GM12872 (cell line): ENCODE measurements around the gene NOB1.
A peak's percentile ranks its signal among the peaks of the same experiment; 100 is the strongest.

ENCODE experiments used
- TF ChIP-seq, protein P1 (sequence below): IDR thresholded peaks from 3 replicates; pipeline ENCODE4 v1.5.1; 2011; ENCODE audit warnings: low read depth, mild to moderate bottlenecking, low read length, moderate library complexity; ENCODE audit not compliant: insufficient read depth

The NOB1 gene

DNA sequence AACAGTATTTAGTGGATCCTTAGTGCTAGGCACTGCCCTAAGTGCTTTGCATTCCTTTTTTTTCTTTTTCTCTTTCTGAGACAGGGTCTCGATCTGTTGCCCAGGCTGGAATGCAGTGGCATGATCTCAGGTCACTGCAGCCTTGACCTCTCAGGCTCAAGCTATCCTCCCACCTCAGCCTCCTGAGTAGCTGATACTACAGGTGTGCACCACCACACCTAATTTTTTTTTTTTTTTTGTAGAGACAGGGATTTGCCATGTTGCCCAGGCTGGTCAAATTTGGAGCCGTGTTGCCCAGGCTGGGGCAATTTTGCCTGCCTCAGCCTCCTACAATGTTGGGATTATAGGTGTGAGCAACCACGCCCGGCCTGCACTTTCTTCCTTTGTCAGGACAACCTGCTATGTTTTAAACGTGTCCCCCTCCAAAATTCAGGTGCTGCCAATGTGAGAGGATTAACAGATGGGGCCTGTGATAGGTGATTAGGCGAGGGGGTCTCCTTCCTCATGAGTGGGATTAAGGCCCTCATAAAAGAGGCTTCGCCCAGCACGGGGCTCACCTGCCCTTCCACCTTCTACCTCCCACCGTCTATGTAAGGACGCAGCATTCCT is 33.8 kb downstream of the NOB1 start:
- TF ChIP-seq, protein P1, sequence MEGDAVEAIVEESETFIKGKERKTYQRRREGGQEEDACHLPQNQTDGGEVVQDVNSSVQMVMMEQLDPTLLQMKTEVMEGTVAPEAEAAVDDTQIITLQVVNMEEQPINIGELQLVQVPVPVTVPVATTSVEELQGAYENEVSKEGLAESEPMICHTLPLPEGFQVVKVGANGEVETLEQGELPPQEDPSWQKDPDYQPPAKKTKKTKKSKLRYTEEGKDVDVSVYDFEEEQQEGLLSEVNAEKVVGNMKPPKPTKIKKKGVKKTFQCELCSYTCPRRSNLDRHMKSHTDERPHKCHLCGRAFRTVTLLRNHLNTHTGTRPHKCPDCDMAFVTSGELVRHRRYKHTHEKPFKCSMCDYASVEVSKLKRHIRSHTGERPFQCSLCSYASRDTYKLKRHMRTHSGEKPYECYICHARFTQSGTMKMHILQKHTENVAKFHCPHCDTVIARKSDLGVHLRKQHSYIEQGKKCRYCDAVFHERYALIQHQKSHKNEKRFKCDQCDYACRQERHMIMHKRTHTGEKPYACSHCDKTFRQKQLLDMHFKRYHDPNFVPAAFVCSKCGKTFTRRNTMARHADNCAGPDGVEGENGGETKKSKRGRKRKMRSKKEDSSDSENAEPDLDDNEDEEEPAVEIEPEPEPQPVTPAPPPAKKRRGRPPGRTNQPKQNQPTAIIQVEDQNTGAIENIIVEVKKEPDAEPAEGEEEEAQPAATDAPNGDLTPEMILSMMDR: no peak

- TF ChIP-seq, protein P1: no peak
Measured at GRCh38 chr16:69718111-69718764, 36.5 kb downstream of the NOB1 start.

DNA sequence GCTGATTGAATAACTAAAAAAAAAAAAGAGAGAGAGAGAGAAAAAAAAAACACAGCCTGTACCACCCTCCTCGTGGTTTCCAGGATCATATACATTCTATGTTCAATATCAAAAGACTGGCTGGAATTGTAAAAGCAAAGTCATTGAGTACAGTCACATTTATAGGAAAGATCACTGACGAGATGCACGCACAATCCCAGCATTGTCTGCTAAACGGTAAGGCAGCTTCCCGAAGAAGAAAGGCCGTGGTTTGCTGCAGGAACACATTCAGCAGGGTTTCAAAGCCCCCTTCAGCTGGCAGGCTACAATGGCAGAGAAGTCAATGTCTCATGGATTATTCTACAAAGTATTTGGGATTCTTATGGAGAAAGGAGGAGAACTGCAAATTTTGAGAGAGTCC is 37.7 kb downstream of the NOB1 start:
- TF ChIP-seq, protein P1: no peak

DNA sequence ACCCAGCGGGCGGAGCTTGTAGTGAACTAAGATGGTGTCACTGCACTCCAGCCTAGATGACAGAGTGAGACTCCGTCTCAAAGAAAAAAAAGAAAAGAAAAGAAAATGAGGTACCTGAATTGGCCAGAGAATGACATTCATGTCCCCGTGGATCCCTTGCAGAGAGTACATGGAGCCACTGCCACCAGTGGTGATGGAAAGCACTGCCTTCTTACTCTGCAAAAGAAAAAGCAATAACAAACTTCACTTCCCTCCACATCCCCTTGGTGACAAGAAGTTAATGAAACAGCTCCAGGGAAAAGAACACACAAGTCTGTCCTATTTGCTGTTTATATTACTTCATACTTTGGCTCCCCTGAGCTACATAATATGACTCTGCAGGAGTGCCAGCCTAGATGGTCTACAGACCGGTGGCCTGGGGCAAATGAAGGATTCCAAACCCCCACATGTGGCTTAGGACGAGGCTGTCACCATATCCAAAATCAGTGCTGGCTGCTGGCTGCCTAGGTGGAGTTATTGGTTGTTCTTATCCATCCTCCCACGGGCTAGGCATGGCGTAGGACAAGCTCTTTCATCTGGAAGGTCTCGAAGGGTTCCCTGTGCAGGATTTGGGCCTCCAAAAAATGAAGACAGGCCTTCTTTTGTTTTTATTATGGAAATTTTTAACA is 41.7 kb downstream of the NOB1 start:
- TF ChIP-seq, protein P1: no peak

DNA sequence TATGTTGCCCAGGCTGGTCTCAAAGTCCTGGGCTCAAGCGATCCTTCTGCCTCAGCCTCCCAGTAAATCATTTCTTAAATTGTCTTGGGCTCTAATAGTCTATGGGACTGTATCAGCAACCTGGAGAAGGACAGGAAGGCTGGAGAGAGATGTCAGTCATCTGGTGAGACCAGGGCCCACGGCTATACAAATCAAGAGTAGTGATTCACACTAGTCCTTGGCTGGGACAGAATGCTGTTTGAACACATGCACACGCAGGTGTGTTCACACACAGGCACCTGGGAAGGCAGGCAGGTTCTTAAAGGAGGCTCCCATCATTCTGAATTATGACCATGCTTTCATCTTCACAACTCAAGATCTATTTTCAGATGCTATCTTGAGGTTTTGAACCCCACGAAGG is 42.4 kb downstream of the NOB1 start:
- TF ChIP-seq, protein P1: no peak

- TF ChIP-seq, protein P1: no peak
Measured at GRCh38 chr16:69711115-69711740, 43.5 kb downstream of the NOB1 start.

DNA sequence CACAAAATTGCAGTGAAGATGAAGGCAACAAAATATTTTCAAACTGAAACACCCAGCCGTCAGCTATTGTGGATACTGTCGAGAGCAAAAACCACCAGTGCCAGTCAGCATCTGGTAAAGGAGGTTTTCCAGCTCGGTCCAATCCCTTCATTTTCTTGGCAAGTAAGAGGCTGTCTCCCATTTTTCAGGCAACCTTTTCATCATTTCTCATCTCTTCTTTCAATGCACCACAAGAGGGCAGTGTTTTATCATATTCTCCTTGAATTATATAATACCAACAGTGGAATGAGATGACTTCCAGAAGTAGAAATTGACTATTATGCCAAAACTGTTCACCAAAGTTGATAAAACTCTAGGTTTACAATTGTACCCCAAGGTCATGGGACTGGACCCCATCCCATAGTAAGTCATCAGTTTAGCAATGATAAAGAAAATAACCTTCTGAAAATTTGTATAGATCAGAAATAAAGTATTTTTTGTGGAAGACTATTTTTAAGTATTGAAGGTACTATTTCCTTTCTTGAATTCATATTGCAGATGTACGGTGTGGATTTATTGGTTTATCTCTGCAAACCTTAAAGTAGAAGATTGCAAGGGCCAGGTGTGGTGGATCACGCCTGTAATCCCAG is 45.2 kb downstream of the NOB1 start:
- TF ChIP-seq, protein P1: peak; percentile 55
